ENCODE measurements around the gene CCDC85C.

CCDC85C gene

GRCh38 chr14:99552572-99553216 lies 51.3 kb downstream of the CCDC85C start:
- DNase-seq = no peak

- no peak for DNase-seq
Measured at GRCh38 chr14:99552021-99552553, 51.9 kb downstream of the CCDC85C start.

- DNase-seq = no peak
Measured at GRCh38 chr14:99551034-99551922, 52.7 kb downstream of the CCDC85C start.

- DNase-seq = no peak
Measured at GRCh38 chr14:99550387-99550992, 53.5 kb downstream of the CCDC85C start.

- DNase-seq = no peak
Measured at GRCh38 chr14:99549684-99550083, 54.3 kb downstream of the CCDC85C start.

GRCh38 chr14:99548871-99549515 lies 55.0 kb downstream of the CCDC85C start:
- DNase-seq = no peak

GRCh38 chr14:99548255-99548654 lies 55.8 kb downstream of the CCDC85C start:
- no peak for DNase-seq

- no peak for DNase-seq
Measured at GRCh38 chr14:99546234-99546879, 57.6 kb downstream of the CCDC85C start.

GRCh38 chr14:99545586-99545985 lies 58.4 kb downstream of the CCDC85C start:
- DNase-seq = no peak

GRCh38 chr14:99544991-99545390 lies 59.0 kb downstream of the CCDC85C start:
- DNase-seq = no peak

GRCh38 chr14:99543985-99544384 lies 60.0 kb downstream of the CCDC85C start:
- DNase-seq = no peak

- DNase-seq = no peak
Measured at GRCh38 chr14:99543370-99543769, 60.6 kb downstream of the CCDC85C start.

GRCh38 chr14:99542566-99542965 lies 61.4 kb downstream of the CCDC85C start:
- DNase-seq = no peak

GRCh38 chr14:99541677-99542470 lies 62.1 kb downstream of the CCDC85C start:
- no peak for DNase-seq

- DNase-seq = no peak
Measured at GRCh38 chr14:99541211-99541610, 62.8 kb downstream of the CCDC85C start.

- DNase-seq = no peak
Measured at GRCh38 chr14:99540196-99541032, 63.6 kb downstream of the CCDC85C start.

- DNase-seq = no peak
Measured at GRCh38 chr14:99539491-99539890, 64.5 kb downstream of the CCDC85C start.

- DNase-seq = no peak
Measured at GRCh38 chr14:99538733-99539132, 65.3 kb downstream of the CCDC85C start.

GRCh38 chr14:99538275-99538674 lies 65.7 kb downstream of the CCDC85C start:
- no peak for DNase-seq

- DNase-seq = no peak
Measured at GRCh38 chr14:99537399-99537798, 66.6 kb downstream of the CCDC85C start.
